NCI-H2029 (cell line): ENCODE measurements around the gene EVI5.
A peak's percentile ranks its signal among the peaks of the same experiment; 100 is the strongest.

ENCODE experiments used
- DNase-seq: peaks from one replicate; lab custom pipeline; 2025; lab: John Stamatoyannopoulos, UW

The EVI5 gene

DNA sequence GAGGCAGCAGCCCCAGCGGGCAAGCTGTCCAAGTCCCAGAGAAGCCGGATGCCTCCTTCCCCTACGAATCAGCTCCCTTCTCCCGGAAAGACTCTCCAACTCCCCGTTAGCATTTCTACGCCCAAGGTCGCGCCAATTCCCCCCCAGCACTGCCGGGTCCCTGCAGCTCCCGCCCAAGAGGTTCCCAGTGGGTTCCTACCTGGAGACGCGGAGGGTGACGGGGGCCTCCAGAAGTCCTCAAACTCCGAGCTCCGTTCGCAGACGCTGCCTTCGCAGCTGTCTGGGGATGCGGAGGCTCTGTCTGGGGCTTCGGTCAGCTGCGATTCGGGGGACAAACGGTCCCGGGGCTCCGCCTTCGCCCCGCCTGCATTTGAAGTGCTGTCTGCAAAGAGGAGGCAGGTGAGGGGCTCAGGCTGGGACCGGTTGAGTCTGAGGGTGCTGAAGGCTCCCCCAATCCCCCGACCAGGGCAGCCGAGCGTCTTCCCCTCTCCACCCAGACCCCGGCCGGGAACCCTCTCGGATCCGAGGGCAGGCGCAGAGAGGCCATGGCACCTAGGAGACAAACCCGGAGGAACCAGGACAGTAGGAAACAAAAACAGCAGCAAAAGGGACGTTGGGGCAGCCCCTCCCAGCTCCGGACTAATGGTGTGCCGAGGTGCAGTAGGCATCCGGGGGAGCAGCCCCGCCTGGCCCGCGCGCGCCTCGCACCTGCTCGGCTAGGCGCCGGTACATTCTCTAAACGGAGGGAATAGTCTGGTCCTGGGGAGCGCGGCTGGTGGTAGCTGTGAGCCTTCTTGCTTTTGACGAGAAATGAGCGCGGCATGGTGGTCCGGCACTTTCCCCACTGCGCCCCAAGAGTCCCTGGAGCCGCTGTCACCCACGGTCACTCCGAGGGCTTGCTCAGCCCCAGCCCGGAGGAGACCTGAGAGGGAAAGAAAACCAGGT lies 302.0 kb downstream of the EVI5 start:
- DNase-seq, result peak; percentile 55

- no peak for DNase-seq
Observed at GRCh38 chr1:92481971-92482664, 302.8 kb downstream of the EVI5 start.

DNA sequence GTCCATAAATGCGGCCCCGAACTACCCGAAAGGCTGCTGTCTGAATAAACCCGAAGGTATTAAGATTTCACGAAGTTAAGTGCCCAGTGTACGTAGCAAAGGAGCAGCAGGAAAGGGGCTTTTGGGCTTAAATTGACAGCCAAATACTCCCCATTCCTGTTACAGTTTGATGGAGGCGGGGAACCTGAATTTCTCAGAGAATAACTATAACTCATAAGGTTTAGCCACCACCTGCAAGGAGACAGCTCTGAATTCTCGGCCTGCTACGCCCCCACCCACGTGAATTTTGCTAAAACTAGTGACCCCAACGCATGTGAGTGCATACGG lies 303.3 kb downstream of the EVI5 start:
- DNase-seq, result no peak

DNA sequence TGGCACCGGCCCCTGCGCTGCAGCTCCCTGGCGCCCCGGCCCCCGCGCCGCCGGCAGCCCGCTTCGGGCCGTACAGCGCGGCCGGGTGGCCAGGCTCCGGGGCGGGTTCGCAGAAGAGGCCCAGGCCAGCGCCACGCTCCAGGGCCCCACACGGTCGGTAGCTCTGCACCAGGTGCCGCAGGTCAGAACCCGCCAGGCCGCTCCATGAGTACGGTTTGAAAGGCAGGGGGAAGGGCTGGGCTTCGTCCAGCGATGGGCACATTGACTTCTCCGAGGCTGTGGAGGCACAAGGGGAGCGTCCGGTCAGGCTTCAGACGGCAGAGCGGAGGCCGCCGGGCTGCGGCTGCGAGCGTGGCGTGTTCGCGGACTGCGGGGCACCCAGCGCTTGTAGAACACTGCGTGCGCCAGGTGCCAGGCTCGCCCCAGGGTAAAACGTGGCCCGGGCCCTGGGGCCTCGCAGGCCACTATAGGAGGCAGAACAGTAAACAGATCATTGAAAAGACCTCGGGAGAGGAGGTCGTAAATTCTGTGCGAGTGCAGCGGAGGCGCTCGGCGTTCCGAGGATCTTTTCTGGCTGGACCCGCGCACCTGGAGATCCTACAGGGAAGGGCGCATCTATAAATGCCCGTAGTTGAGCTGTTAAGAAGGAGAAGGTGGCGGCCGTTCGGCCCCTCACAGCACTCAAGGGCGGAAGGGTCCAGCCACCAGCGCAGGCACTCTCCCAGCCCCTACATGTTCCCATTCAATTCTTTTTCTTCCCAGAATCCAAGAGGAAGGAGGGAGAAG lies 303.9 kb downstream of the EVI5 start:
- DNase-seq, result no peak

- DNase-seq, result no peak
Observed at GRCh38 chr1:92480200-92480812, 304.6 kb downstream of the EVI5 start.

- no peak for DNase-seq
Observed at GRCh38 chr1:92479587-92479986, 305.3 kb downstream of the EVI5 start.

DNA sequence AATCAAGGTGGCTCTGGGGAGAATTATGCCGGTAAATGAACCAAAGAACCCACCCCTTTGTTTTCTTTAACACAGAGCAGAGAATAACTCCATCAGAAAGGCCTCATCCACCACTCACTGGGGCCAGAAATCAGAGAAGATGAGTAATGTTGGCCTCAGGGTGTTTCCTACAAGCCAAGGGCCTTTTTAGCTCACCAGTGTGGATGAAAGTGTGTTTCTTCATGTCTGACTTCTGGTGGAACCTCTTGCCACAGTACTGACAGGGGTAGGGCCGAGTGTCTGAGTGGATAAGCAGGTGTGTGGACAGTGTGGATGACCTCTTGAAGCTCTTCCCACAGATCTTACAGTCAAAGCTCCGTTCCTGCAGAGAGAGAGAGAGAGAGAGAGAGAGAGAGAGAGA lies 306.5 kb downstream of the EVI5 start:
- DNase-seq, result no peak

DNA sequence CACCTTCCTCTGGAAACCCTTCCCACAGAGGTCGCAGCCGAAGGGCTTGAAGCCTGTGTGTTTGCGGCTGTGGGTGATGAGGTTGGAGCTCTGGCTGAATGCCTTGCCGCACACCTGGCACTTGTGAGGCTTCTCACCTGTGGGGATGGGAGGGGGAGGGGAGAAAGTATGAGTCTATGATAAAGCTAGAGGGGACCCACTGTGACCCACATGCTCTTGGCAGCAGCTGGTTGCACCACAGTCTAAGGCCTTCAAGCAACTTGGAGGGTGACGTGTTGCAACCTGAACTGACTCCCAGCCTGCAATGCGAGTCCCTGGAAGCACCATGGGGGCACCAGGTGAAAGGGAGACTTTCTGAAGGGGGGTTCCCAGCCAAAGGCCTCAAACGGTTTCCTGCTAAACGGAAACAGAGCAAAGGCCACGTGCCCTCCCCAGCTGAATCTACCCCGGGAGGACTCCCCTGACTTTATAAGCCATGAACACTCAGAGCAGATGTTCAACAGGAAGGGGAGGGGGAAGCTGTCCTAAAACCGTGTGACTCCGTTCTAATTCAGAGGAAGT lies 308.8 kb downstream of the EVI5 start:
- DNase-seq, result peak; percentile 58

GRCh38 chr1:92475029-92475428 lies 309.9 kb downstream of the EVI5 start:
- DNase-seq, result no peak

GRCh38 chr1:92473781-92474495 lies 311.0 kb downstream of the EVI5 start:
- DNase-seq, result no peak

DNA sequence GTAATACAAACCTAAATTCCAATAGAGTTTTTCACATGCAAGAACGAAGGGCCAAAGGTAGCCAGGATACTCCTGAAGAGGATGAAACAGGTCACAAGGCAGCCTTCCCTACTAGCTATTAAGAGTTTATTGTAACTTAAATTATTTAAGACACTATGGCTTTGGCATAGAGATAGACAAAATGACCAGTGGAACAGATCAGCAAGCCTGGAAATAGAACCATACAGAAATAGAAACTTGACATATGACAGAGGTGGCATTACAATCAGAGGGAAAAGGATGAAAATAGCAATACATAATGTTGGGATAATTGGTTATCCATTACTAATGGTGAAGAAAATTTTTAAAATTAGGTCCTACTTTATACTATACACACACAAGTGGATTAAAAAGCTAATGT lies 314.7 kb downstream of the EVI5 start:
- no peak for DNase-seq

GRCh38 chr1:92466683-92467352 lies 318.1 kb downstream of the EVI5 start:
- DNase-seq, result no peak

- DNase-seq, result no peak
Observed at GRCh38 chr1:92465256-92465647, 319.7 kb downstream of the EVI5 start.

DNA sequence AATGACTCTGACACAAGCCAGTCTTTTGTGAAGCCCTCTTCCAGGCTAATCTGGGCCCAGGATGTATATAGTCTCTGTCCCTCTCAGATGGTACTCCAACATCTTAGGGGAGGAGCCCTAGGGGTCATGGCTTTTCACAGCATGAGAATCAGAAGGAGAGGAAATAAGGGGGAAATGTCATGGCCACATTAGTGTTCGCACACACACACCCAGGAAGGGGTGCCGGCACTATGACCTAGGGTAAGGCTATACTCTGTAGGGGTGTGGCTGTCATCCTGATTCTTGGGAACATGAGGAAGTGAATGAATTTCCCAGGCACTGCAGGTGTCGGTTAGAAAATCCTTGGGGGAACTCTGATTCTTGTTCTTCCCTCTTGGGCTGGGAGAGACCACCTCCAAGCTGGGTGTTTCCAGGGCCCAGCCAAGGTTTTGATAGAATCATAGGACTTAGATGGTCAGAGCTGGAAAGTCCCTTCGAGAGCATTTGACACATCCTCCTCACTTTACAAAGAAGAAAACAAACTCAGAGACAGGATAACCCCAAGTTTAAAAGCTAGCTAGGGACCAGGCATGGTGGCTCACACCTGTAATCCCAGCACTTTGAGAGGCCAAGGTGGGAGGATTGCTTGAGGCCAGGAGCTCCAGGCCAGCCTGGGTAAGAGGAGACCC lies 320.2 kb downstream of the EVI5 start:
- DNase-seq, result no peak

DNA sequence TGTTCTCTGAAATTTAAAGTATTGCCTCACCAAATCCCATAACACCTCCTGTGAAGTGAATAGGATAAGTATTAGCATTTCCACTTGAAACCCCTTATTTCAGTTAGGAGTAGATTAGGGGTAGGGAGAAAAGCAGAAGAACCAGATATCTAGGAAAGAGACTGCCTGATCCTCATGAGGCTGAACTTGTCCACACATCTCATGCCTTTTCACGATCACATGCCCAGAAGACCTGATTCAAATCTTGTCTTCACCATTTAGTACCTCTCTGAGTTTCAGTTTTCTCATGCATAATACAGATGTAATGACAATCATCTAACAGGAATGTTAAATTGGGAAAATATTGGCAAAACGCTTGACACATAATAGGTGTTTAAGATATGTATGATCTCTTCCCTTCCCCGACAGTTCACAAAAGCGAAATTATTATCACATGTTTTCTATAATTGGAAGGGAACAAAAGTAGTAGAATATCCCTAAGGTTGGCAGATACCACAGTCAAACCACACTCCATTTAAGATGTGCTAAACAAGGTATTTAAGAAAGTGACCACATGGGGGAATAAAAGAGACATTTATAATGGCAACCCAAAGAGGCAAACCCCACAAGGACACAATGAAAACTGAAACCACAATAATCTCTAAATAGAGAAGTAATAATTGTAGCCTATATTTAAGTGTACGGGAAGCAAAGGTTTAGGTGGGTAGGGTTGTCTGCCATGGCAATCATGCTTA lies 323.4 kb downstream of the EVI5 start:
- DNase-seq, result no peak

DNA sequence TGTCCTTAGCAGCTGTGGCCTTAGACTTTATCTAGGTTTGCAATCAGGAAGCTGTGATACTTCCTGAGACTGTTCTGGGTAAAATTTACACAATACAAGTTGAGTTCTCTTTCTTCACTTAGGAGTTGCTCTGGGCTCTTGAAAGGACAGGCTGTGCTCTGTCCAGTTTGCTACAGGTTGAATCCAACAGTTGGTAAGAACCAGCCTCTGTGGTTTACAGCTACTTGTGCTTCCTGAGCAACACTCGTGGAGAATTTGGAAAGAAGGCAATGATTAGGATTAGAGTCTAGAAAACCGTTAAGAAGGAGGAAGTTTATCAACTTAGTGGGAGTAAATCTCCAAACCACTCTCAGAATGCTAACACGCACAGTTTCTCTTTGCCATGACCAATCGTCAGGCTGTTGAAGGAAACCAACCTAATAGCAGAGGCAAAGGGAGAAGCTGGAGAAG lies 325.0 kb downstream of the EVI5 start:
- DNase-seq, result no peak
